ENCODE data around the gene EIF5A.

The EIF5A gene

GRCh38 chr17:7313890-7314718, 6.7 kb downstream of the EIF5A start:
- DNase-seq (ENCODE audit: low read depth) = no peak
- H3K4me3 ChIP-seq (ENCODE audit: low read depth, low read length) = peak overlapping the region; percentile 68
- TF ChIP-seq CTCF (IDR thresholded peaks at IDR 0.05; ENCODE audit: low read depth, low read length, missing control alignments) = no peak

DNA sequence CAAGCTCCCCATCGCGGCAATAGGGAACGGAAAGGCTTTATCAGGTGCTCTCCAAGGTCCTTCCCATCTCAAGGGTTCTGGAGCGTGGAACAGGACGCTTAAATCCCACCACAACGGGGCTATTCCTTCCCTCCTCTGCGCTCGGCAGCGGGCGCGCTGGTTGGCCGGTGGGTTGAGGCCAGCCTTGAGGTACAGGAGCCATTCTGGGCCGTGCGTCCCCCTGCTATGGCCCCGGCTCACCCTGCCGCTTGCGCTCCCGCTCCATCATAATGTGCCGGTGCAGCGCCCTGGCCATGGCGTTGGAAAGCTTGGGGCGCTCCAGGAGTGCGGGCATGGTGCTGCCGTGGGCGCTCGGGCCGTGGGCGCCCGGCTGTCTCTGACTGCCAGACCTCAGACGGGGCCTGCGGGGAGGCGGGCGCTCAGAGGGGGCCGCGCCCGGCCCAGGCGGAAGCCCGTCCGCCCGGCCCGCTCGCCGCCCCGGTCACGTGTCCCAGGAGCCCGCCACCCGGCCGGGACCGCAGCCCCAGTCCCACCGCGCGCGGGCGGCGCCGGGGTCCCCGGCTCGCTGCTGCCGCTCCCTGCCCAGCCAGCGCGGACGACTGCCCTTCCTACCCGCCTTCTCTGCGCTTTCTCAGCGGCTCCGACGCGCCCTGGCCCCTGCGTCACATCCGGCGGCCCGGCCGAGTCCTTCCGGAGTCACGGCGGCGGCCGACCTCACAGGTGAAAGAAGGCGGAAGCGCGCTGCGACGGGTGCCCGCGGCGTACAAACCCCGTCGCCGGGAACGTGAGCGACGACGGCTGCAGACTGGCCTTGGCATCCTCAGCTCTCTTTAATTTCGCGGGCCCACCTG, 7.5 kb downstream of the EIF5A start, which contains the start of gene GPS2:
GPS2 (minus strand) TSS at position 642 of the 851 bp plus-strand sequence; CDS start at position 334, 308 bp downstream.
- DNase-seq (ENCODE audit: low read depth) = peak; percentile 55
- H3K4me3 ChIP-seq (ENCODE audit: low read depth, low read length) = peak within 1 kb of the TSS; percentile 68
- TF ChIP-seq CTCF (IDR thresholded peaks at IDR 0.05; ENCODE audit: low read depth, low read length, missing control alignments) = no peak

- peak overlapping the region; percentile 68 for H3K4me3 ChIP-seq (ENCODE audit: low read depth, low read length)
- TF ChIP-seq CTCF (IDR thresholded peaks at IDR 0.05; ENCODE audit: low read depth, low read length, missing control alignments) = no peak
- DNase-seq (ENCODE audit: low read depth) = no peak
These were observed 8.3 kb downstream of the EIF5A start for GRCh38 chr17:7315570-7316235.

DNA sequence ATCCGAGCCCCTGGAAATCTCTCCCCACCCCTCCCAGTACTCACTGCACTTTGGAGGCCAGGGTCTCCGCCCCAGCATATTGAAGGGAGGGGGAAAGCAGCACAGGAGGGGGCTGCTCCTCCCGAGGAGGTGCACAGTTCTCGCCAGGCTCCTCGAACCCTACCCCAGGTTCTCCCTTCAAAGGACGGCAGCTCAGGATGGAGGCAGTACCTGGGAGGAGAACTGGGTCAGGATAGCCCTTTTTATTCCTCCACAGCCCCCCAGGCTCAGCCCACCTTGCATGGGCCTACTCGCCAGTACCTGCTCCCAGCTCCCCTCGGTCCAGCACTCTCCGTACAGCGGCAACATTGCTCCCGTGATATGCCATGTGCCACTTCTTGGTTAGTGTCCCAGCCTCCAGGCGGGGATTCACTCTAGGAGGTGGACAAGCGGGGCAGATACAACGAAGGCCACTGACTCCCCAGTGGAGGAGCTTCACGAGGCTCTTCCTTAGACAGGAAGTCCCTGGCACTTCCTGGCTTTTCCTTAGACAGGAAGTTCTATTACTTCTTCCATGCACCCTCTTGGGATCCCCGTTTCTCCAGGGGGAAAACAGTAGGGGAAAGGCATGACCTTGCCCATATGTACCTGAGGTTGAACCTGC, 9.9 kb downstream of the EIF5A start:
- no peak for TF ChIP-seq CTCF (IDR thresholded peaks at IDR 0.05; ENCODE audit: low read depth, low read length, missing control alignments)
- no peak overlapping the region for H3K4me3 ChIP-seq (ENCODE audit: low read depth, low read length)
- DNase-seq (ENCODE audit: low read depth) = no peak

DNA sequence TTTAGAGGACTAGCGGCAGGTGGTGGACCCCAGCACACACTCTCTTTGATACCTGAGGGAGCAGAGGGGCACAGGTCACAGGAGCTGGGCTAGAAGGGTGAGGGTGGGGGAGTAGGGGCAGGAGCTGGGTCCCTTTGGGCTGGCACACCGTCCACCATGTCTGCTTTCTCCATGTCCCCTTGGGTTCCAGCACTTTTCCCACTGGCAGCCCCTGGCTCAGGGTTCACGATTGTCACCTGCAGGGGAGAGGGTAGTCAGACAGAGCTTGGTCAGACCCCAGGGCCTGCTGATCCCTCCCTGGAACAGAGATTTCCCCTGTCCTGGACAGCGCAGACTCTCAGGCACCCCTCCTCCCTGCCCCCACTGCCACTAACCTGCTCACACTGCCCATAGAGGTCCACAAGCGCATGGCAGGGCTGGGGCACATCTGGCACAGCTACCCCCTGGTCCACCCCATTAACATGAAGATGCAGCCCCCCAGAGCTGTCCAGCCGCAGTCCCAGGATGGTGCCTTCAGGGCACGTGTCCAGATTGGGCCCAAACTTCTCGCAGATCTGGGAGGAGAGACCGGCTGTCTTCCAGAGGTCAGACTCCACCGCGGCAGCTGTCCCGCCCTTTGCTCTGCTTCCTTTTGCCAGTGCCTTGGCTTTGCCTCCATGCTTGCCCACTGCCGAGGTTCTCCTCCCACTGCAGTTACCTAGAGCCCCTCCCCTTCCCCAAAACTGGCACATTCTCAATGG, 10.9 kb downstream of the EIF5A start:
- no peak for DNase-seq (ENCODE audit: low read depth)
- H3K4me3 ChIP-seq (ENCODE audit: low read depth, low read length) = no peak overlapping the region
- TF ChIP-seq CTCF (IDR thresholded peaks at IDR 0.05; ENCODE audit: low read depth, low read length, missing control alignments) = no peak

GRCh38 chr17:7321466-7321865, 14.0 kb downstream of the EIF5A start:
- no peak overlapping the region for H3K4me3 ChIP-seq (ENCODE audit: low read depth, low read length)
- DNase-seq (ENCODE audit: low read depth) = no peak
- no peak for TF ChIP-seq CTCF (IDR thresholded peaks at IDR 0.05; ENCODE audit: low read depth, low read length, missing control alignments)
